GM18870 (cell line): Measurements from ENCODE around the gene CA10.

Source experiments
- ATAC-seq: cut with Tn5 transposase; IDR thresholded peaks from one replicate; pipeline ENCODE4 v1.9.1; 2021; ENCODE audit warnings: moderate library complexity; ENCODE audit not compliant: unreplicated experiment

The CA10 gene

GRCh38 chr17:51820766-51821165, 337.7 kb downstream of the CA10 start:
- ATAC-seq: no peak

- no peak for ATAC-seq
Observed at GRCh38 chr17:51820252-51820651, 338.3 kb downstream of the CA10 start.

DNA sequence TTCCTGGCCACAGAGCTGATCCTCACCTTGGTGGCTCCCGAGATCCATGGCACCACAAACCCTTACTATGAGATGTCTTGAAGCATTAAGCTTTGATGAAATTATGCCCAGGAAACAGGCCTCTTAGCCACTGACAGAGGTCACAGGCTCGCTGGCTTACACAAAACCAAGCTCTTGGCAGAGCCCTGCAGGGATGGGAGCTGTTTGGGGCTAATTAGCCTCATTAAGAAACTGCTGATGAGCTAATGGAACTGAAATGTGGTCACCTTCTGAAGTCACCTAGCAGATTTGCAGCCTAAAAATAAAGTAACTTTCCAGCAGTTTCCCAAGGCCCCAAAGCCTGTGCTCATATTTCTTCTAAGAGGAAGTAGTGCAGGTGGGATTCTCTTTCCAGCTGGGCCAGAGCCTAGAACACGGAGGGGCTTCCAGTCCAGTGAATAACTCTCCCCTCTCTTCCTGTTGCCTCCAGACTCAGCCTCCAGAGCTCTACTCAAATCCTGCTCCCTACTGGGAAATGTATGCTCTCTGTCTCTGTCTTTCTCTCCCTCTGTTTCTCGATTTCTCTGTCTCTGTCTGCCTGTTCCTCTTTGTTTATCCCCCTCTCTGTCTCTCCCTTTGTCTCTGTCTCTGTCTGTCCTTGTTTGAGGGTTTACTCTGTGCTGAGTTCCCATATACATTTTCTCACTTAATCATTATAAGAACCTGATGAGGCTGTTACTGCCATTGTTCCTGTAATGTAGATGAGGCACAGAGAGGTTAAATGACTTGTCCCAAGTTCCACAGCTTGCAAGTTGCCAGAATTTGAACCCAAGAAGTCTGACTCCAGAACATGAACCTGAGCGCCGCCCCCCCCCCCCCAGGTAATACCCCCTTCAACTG, 338.9 kb downstream of the CA10 start:
- ATAC-seq: no peak

DNA sequence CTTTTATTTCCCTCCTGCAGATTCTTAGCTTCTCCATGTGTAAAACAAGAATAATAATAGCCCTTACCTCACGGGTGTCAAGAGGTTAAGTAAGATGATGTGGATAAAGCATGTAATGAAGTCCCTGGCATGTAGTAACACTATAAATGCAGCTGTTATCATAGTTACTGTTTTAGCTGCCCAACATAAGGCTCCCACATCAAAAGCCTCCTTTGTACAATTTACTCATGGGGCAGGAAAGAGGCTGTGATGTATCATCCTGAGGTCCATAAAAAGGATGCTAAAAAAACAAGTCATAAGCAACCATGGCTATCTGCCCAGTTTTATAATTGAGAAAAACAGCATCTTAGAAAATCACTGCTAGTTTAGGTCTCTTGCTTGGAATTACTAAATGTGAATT, 339.7 kb downstream of the CA10 start:
- ATAC-seq: no peak

- no peak for ATAC-seq
Observed at GRCh38 chr17:51817955-51818354, 340.6 kb downstream of the CA10 start.

DNA sequence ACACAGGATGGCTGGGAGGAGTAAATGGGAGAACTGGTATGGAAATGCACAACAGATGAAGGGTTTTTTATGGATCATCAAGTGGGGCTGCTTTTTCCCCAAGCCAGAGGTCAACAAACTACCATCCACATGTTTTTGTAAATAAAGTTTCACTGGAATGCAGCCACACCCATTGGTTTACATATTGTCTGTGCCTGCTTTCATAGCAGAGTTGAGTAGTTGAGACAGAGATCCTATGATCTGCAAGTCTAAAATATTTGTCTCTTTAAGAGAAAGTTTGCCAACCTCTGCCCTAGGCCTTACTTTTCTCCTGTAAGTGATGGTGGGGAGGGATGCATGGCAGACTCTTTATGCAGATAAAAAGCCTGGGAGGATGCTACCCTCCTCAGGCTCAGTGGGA, 341.4 kb downstream of the CA10 start:
- no peak for ATAC-seq

- no peak for ATAC-seq
Observed at GRCh38 chr17:51815097-51815496, 343.4 kb downstream of the CA10 start.

GRCh38 chr17:51814521-51814920, 344.0 kb downstream of the CA10 start:
- no peak for ATAC-seq

- ATAC-seq: no peak
Observed at GRCh38 chr17:51813784-51814174, 344.7 kb downstream of the CA10 start.

- no peak for ATAC-seq
Observed at GRCh38 chr17:51813140-51813783, 345.3 kb downstream of the CA10 start.

DNA sequence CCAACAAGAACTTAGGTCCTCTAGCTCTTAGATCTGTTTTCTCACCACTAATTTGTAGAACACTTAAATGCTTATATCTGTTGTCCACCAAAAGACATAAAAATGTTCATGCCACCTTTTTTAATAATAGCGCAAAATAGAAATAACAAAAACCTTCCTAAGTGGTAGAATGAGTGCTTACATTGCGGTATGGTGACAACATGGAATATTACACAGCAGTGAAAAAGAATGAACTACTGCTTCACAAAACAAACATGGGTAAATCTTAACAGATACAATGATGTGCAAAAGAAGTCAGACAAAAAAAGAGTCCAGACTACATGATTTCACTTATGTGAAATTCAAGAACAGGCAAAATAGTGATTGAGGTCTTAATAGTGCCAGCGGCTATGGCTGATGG, 351.1 kb downstream of the CA10 start:
- ATAC-seq: no peak

DNA sequence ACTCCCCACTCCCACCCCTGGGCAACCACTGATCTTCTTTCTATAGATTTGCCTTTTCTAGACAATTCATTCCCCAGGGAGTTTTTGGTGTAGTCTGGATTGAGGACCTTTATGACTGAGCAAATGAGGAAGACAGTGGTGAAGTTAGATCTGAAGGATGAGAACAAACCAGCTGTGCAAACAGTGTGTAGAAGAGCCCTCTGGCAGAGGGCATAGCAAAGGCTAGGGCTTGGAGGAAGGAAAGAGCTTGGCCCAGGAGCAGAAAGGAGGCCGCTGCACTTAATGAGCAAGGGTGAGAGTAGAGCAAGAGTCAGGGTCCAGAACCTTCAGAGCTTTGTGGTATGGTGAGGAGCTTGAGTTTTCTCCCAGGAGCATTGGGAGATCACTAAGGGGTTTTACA, 352.7 kb downstream of the CA10 start:
- no peak for ATAC-seq

- ATAC-seq: no peak
Observed at GRCh38 chr17:51805185-51805584, 353.3 kb downstream of the CA10 start.

GRCh38 chr17:51803161-51803560, 355.4 kb downstream of the CA10 start:
- no peak for ATAC-seq

DNA sequence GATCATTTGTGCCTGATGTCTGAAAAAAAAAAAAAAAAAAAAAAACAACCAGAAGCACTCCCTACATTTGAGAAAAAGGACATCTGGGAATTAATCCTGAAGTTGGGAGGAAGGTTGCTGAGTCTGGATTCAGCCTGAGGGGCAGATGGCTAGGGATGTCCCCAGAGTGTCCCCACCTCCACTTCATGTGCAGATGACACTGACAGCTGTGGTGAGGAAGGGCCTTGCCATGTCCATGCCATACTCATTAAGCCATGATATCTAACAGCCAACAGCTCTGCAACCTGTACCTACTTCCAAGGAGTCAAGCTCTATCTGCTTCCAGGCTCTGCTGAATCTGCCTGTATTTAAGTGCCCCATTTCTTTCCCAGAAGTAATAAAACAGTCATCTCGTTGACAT, 356.0 kb downstream of the CA10 start:
- no peak for ATAC-seq

DNA sequence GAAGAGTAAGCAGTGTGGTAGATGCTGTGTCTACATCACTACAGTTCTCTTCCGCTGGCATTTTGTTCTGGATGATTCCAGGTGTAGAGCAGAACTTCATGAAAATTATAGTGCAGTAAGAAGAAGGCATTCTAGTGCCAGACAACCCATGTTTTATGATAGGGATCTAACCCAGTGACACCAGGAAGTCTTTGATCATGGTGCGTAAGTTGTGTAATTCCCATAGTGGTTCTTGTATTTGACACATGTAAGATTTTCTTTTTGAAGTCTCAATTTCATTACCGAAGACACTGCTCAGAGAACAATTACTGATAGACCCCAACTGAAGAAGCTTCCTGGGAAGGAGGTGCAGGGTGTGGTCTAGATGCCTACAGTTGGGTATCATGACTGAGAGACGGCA, 356.9 kb downstream of the CA10 start:
- no peak for ATAC-seq

DNA sequence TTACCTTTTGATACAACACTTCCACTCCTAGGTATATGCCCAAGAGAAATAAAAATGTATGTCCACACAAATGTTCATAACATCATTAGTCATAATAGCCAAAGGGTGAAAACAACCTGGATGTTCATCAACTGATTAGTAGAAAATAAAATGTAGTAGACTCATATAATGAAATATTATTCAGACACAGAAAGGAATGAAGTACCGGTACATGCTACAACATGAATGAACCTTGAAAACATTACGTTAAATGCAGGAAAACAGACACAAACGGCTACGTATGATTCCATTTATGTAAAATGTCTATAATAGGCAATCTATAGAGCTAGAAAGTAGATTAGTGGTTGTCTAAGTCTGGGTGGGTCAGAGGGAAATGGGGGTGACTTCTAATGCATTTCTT, 358.5 kb downstream of the CA10 start:
- ATAC-seq: no peak

DNA sequence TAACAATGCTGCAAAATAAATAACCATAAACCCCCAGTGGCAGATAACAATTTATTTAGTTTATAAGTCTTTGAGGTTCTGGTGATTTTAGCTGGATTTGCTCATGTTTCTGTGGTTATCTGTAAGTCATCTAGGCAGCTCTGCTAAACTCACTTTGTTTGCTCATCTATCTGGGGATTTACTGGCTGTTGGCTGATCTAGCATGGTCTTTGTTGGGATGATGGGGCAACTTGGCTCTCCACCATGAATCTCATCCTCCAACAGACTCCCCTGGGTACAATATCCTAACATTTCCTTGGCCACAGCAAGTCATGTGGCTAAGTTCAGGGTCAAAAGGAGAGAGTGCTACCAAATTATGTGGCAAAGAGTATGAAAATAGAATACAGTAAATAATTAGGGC, 359.3 kb downstream of the CA10 start:
- ATAC-seq: no peak

DNA sequence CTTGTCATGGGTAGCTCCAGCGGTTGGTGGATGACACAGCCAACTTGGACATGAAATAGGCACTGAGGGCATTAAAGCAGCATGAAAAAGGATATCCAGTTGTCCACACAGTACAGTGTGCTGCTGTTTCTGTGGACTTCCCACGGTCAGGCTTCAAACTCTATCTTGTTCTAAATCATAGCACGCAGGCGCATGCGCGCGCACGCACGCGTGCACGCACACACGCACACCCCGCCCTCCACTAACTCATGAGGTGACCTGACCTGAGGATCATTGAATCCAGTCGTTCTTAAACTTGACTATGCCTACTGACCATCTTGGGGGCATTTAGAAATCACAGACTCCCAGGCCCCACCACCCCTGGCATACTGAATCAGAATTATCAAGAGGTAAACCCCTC, 361.4 kb downstream of the CA10 start:
- ATAC-seq: no peak

- no peak for ATAC-seq
Observed at GRCh38 chr17:51796026-51796425, 362.5 kb downstream of the CA10 start.

GRCh38 chr17:51795401-51795800, 363.1 kb downstream of the CA10 start:
- no peak for ATAC-seq

DNA sequence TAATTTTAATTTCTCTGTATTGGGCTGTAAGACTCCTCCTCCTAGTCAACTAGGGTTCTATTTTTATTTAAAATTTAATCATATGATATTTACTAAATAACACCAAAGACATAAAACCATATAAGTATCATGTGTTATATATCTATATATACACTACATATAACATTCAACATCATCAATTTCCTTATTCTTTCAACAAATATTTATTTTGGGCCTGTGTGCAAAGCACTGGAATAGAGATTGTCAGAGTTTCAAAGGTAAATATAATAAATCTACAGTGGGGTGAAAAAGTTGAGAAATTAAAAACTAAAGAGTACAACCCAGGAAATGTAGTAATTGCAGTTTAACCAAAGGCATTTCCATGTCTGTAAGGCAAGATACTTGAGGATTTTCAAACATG, 364.0 kb downstream of the CA10 start:
- ATAC-seq: no peak

- ATAC-seq: no peak
Observed at GRCh38 chr17:51793686-51794085, 364.8 kb downstream of the CA10 start.
